ENCODE measurements around the gene FADS3.

- TF ChIP-seq, protein P1, sequence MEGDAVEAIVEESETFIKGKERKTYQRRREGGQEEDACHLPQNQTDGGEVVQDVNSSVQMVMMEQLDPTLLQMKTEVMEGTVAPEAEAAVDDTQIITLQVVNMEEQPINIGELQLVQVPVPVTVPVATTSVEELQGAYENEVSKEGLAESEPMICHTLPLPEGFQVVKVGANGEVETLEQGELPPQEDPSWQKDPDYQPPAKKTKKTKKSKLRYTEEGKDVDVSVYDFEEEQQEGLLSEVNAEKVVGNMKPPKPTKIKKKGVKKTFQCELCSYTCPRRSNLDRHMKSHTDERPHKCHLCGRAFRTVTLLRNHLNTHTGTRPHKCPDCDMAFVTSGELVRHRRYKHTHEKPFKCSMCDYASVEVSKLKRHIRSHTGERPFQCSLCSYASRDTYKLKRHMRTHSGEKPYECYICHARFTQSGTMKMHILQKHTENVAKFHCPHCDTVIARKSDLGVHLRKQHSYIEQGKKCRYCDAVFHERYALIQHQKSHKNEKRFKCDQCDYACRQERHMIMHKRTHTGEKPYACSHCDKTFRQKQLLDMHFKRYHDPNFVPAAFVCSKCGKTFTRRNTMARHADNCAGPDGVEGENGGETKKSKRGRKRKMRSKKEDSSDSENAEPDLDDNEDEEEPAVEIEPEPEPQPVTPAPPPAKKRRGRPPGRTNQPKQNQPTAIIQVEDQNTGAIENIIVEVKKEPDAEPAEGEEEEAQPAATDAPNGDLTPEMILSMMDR (conservative IDR thresholded peaks at IDR 0.05; ENCODE audit: low read depth in 2 of 2), result no peak
- TF ChIP-seq EZH2 (IDR thresholded peaks at IDR 0.05; ENCODE audit: low read depth, unreplicated experiment), result no peak
- TF ChIP-seq, protein P2, sequence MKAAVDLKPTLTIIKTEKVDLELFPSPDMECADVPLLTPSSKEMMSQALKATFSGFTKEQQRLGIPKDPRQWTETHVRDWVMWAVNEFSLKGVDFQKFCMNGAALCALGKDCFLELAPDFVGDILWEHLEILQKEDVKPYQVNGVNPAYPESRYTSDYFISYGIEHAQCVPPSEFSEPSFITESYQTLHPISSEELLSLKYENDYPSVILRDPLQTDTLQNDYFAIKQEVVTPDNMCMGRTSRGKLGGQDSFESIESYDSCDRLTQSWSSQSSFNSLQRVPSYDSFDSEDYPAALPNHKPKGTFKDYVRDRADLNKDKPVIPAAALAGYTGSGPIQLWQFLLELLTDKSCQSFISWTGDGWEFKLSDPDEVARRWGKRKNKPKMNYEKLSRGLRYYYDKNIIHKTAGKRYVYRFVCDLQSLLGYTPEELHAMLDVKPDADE (IDR thresholded peaks at IDR 0.05), result no peak
Observed at GRCh38 chr11:61855939-61856680, 35.2 kb downstream of the FADS3 start.
